Measurements from ENCODE around the gene RBCK1.

- TF ChIP-seq MXI1 (conservative IDR thresholded peaks at IDR 0.05; ENCODE audit: poor library complexity, severe bottlenecking) (no peak), EZH2 (IDR thresholded peaks at IDR 0.05; ENCODE audit: borderline replicate concordance, insufficient read depth, low read length, poor library complexity, severe bottlenecking) (no peak), RAD21 (conservative IDR thresholded peaks at IDR 0.05) (no peak)
- TF ChIP-seq, protein P1, sequence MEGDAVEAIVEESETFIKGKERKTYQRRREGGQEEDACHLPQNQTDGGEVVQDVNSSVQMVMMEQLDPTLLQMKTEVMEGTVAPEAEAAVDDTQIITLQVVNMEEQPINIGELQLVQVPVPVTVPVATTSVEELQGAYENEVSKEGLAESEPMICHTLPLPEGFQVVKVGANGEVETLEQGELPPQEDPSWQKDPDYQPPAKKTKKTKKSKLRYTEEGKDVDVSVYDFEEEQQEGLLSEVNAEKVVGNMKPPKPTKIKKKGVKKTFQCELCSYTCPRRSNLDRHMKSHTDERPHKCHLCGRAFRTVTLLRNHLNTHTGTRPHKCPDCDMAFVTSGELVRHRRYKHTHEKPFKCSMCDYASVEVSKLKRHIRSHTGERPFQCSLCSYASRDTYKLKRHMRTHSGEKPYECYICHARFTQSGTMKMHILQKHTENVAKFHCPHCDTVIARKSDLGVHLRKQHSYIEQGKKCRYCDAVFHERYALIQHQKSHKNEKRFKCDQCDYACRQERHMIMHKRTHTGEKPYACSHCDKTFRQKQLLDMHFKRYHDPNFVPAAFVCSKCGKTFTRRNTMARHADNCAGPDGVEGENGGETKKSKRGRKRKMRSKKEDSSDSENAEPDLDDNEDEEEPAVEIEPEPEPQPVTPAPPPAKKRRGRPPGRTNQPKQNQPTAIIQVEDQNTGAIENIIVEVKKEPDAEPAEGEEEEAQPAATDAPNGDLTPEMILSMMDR (IDR thresholded peaks at IDR 0.05; ENCODE audit: poor library complexity, severe bottlenecking): no peak
Measured at GRCh38 chr20:481167-481566, 73.1 kb downstream of the RBCK1 start.

Measured in neural cell (in vitro differentiated cells).